HG03097 (cell line): ENCODE results near the gene SPRTN.
"Not testable (repeated sequence)": the region's sequence is repeated elsewhere in the genome, so short reads cannot be mapped to it uniquely, and the experiment has no call there.

ENCODE experiments used
- ATAC-seq: cut with Tn5 transposase; IDR thresholded peaks from one replicate; pipeline ENCODE4 v1.9.1; 2021; ENCODE audit not compliant: unreplicated experiment, low FRiP score

SPRTN gene

GRCh38 chr1:231335663-231336602 lies 2.2 kb upstream of the SPRTN start:
- no peak for ATAC-seq

- ATAC-seq = no peak
Measured at GRCh38 chr1:231337043-231337471, 1.0 kb upstream of the SPRTN start.

- peak; percentile 82 for ATAC-seq
Measured at GRCh38 chr1:231337472-231338269, 422 bp upstream of the SPRTN start, which contains the start of gene EXOC8. Gene EXOC8 (minus strand): TSS chr1:231337852. CDS start chr1:231337745, 107 bp downstream.

- no peak for ATAC-seq
Measured at GRCh38 chr1:231340328-231341013, 2.4 kb downstream of the SPRTN start.

- ATAC-seq = no peak
Measured at GRCh38 chr1:231347961-231348360, 9.9 kb downstream of the SPRTN start.

GRCh38 chr1:231348442-231348841 lies 10.3 kb downstream of the SPRTN start:
- ATAC-seq = no peak

GRCh38 chr1:231348856-231349255 lies 10.8 kb downstream of the SPRTN start:
- ATAC-seq = not testable (repeated sequence)

GRCh38 chr1:231351816-231352215 lies 13.7 kb downstream of the SPRTN start:
- ATAC-seq = no peak

- ATAC-seq = no peak
Measured at GRCh38 chr1:231353086-231353485, 15.0 kb downstream of the SPRTN start.

GRCh38 chr1:231354330-231355020 lies 16.4 kb downstream of the SPRTN start:
- ATAC-seq = no peak

- ATAC-seq = no peak
Measured at GRCh38 chr1:231355171-231355570, 17.1 kb downstream of the SPRTN start.

- ATAC-seq = no peak
Measured at GRCh38 chr1:231357187-231357772, 19.2 kb downstream of the SPRTN start.

- no peak for ATAC-seq
Measured at GRCh38 chr1:231357831-231358354, 19.8 kb downstream of the SPRTN start.

- no peak for ATAC-seq
Measured at GRCh38 chr1:231359113-231359512, 21.0 kb downstream of the SPRTN start.

- no peak for ATAC-seq
Measured at GRCh38 chr1:231362325-231362724, 24.2 kb downstream of the SPRTN start.

- no peak for ATAC-seq
Measured at GRCh38 chr1:231363624-231364023, 25.5 kb downstream of the SPRTN start.

- no peak for ATAC-seq
Measured at GRCh38 chr1:231364192-231364591, 26.1 kb downstream of the SPRTN start.

- no peak for ATAC-seq
Measured at GRCh38 chr1:231369282-231369681, 31.2 kb downstream of the SPRTN start.

- ATAC-seq = no peak
Measured at GRCh38 chr1:231372501-231372900, 34.4 kb downstream of the SPRTN start.

- ATAC-seq = no peak
Measured at GRCh38 chr1:231374394-231374793, 36.3 kb downstream of the SPRTN start.
